Natural killer cell (primary cell): ENCODE measurements around the gene CLASP1. TPM values are rescaled to one million over a fixed set of nuclear protein-coding genes. Genes with fewer than 3 reads are reported as not detected.
A peak's percentile ranks its signal among the peaks of the same experiment; 100 is the strongest.
"Not testable (repeated sequence)": the region's sequence is repeated elsewhere in the genome, so short reads cannot be mapped to it uniquely, and the experiment has no call there.

ENCODE experiments used
- ATAC-seq, 3 donors: fragments of 150-1000 bp in 2 of 3; fragments of 200-7000 bp in 1 of 3; cut with Tn5 transposase; 1 replicate in 1 of 3; 2 replicates in 2 of 3; pipeline ENCODE4 v1.10.0; 2021; ENCODE audit warnings: mild to moderate bottlenecking in 2 of 3, moderate library complexity in 2 of 3
- DNase-seq, 2 donors: peaks; one replicate each; pipeline versions ENCODE4 v3.0.0 to v3.0.0-alpha.2; 2013 to 2021; ENCODE audit warnings: mixed read lengths in 1 of 2
- H3K27ac ChIP-seq: one replicate; pipeline ENCODE4 v1.5.1; 2013; ENCODE audit warnings: mild to moderate bottlenecking, low read length
- H3K27me3 ChIP-seq: one replicate; pipeline ENCODE4 v1.6.1; 2013; ENCODE audit warnings: low read length; ENCODE audit not compliant: control insufficient read depth, insufficient read depth
- H3K36me3 ChIP-seq: one replicate; pipeline ENCODE4 v1.6.1; 2013; ENCODE audit warnings: low read length; ENCODE audit not compliant: control insufficient read depth, insufficient read depth
- H3K4me1 ChIP-seq: one replicate; pipeline ENCODE4 v1.6.1; 2013; ENCODE audit warnings: low read length; ENCODE audit not compliant: control insufficient read depth, insufficient read depth
- H3K4me3 ChIP-seq: one replicate; pipeline ENCODE4 v1.5.1; 2013; ENCODE audit warnings: low read length
- H3K9me3 ChIP-seq: one replicate; pipeline ENCODE4 v1.6.1; 2013; ENCODE audit warnings: low read length; ENCODE audit not compliant: control insufficient read depth, insufficient read depth
- H3K27ac Mint-ChIP-seq, 2 donors: one replicate each; pipeline ENCODE4 v1.8.0; 2022; ENCODE audit warnings: mild to moderate bottlenecking in 2 of 2, mixed read lengths in 2 of 2, moderate library complexity in 1 of 2
- H3K27me3 Mint-ChIP-seq, 2 donors: one replicate each; pipeline ENCODE4 v1.8.0; 2022; ENCODE audit warnings: low read depth in 2 of 2, mixed read lengths in 2 of 2
- H3K36me3 Mint-ChIP-seq: one replicate; pipeline ENCODE4 v1.8.0; 2022; ENCODE audit warnings: mixed read lengths
- H3K4me1 Mint-ChIP-seq, 2 donors: one replicate each; pipeline ENCODE4 v1.8.0; 2022; ENCODE audit warnings: mixed read lengths in 2 of 2
- H3K4me3 Mint-ChIP-seq: one replicate; pipeline ENCODE4 v1.8.0; 2022; ENCODE audit warnings: mild to moderate bottlenecking, moderate library complexity, mixed read lengths
- H3K9me3 Mint-ChIP-seq, 2 donors: one replicate each; pipeline ENCODE4 v1.8.0; 2022; ENCODE audit warnings: mixed read lengths in 2 of 2
- WGBS: methylation state at CpG from one replicate; pipeline ENCODE4 v1.1.7; 2013; ENCODE audit warnings: missing lambda C conversion rate; ENCODE audit not compliant: insufficient coverage; 5-methylcytosine and 5-hydroxymethylcytosine counted together
- intact Hi-C: fragments of 100-400 bp; cut with micrococcal nuclease; formaldehyde crosslinking; loops from one replicate; pipeline ENCODE4 v1.14.2; 2022
- total RNA-seq, 4 donors: library from RNA; stranded (reverse); fragments of 120-200 nt in 1 of 4; gene quantifications; one replicate each; pipeline versions ENCODE4 v1.2.3 to v1.2.4, GENCODE V29; 2013 to 2022
- TF ChIP-seq, protein P1 (sequence below): fragments of 200-600 bp; IDR thresholded peaks from one replicate; pipeline ENCODE4 v1.8.0; 2022; ENCODE audit warnings: antibody characterized with exemption

Gene CLASP1
- total RNA-seq, 3 donors from 2014 or later (not counting 1 experiment from before 2014, with no cell fraction given) = 125 to 142 (median 127) TPM

DNA sequence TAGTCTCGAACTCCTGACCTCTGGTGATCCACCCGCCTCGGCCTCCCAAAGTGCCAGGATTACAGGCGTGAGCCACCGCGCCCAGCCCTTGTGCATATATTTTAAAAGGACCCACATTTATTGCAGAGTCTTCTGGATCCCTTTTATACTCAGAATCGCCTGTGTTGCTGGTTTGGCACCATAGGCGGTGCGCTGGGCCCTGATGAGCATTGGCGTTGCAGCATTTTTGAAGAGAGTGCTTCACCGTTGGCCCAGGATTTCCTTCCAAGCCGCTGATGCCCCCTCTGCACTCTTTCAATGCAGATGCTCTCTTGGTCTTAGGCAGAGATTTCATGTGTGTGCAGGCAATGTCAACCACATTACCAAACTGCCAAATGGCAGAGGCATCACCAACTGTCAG lies 350.8 kb downstream of the CLASP1 start:
- H3K36me3 ChIP-seq = no peaks in the 10 kb centered on the region
- ATAC-seq (no peak), DNase-seq (no peak)
- peaks cover 4% of the 10 kb centered on the region for H3K4me1 ChIP-seq
- no peak overlapping the region for H3K4me3 ChIP-seq
- intact Hi-C loops = no loop called here
- no peaks in the 10 kb centered on the region for H3K36me3 Mint-ChIP-seq
- H3K9me3 ChIP-seq = no peaks in the 10 kb centered on the region
- H3K4me3 Mint-ChIP-seq = no peak overlapping the region
- TF ChIP-seq, protein P1, sequence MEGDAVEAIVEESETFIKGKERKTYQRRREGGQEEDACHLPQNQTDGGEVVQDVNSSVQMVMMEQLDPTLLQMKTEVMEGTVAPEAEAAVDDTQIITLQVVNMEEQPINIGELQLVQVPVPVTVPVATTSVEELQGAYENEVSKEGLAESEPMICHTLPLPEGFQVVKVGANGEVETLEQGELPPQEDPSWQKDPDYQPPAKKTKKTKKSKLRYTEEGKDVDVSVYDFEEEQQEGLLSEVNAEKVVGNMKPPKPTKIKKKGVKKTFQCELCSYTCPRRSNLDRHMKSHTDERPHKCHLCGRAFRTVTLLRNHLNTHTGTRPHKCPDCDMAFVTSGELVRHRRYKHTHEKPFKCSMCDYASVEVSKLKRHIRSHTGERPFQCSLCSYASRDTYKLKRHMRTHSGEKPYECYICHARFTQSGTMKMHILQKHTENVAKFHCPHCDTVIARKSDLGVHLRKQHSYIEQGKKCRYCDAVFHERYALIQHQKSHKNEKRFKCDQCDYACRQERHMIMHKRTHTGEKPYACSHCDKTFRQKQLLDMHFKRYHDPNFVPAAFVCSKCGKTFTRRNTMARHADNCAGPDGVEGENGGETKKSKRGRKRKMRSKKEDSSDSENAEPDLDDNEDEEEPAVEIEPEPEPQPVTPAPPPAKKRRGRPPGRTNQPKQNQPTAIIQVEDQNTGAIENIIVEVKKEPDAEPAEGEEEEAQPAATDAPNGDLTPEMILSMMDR = no peak
- H3K27me3 Mint-ChIP-seq = peaks cover 3 to 10% of the 10 kb centered on the region in 2 donors
- H3K9me3 Mint-ChIP-seq = no peaks in the 10 kb centered on the region
- H3K27ac ChIP-seq = no peak overlapping the region
- no peaks in the 10 kb centered on the region for H3K27me3 ChIP-seq
- H3K27ac Mint-ChIP-seq = no peak overlapping the region
- peaks cover 2 to 5% of the 10 kb centered on the region in 2 donors for H3K4me1 Mint-ChIP-seq
- WGBS = 93% methylated on average over 12 of the region's 12 CpGs

DNA sequence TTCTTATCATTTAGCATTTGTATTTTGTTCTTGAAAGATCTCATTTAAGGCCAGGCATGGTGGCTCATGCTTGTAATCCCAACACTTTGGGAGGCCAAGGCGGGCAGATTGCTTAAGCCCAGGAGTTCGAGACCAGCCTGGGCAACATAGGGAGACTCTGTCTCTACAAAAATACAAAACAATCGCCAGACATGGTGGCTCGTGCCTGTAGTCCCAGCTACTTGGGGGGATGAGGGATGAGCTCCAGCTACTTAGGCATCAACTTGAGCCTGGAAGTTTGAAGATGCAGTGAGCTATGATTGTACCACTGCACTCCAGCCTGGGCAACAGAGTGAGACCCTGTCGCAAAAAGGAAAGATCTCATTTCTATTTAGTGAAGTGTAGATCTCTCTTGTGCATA lies 351.4 kb downstream of the CLASP1 start:
- intact Hi-C loops, H3K36me3 ChIP-seq, H3K27ac ChIP-seq, H3K27me3 Mint-ChIP-seq, H3K27ac Mint-ChIP-seq, H3K4me1 Mint-ChIP-seq, H3K9me3 Mint-ChIP-seq, H3K9me3 ChIP-seq, H3K4me3 ChIP-seq, H3K4me1 ChIP-seq, DNase-seq, H3K4me3 Mint-ChIP-seq, ATAC-seq, H3K36me3 Mint-ChIP-seq, H3K27me3 ChIP-seq: not testable (repeated sequence)
- 94% methylated on average over 5 of the region's 5 CpGs for WGBS

DNA sequence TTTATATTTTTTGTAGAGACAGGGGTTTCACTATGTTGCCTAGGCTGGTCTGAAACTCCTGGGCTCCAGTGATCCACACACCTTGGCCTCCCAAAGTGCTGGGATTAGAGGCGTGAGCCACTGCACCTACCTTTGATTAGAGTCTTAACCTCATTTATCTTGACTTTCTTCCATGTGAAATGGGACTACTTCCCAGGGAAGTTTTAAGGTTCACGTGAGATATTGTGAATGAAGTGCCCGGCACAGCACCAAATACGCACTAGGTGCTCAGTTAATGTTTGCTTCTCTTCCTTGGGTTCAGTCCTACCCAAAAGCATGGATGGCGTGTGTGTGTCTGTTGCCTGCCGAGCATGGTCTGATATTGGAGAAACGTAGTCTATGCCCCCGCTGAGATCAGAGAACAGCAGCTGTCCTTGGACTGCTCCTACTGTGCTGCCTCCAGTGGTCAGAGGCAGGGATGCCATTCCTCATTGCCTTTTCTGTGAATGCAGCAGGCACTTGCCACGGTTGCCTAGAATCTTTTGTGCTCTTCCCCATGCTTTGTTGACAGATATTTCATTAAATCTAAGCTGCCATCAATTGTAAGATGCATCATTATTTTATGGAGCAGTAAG lies 351.9 kb downstream of the CLASP1 start:
- intact Hi-C loops = no loop called here
- H3K9me3 ChIP-seq = no peaks in the 10 kb centered on the region
- no peak overlapping the region for H3K27ac ChIP-seq
- H3K27me3 Mint-ChIP-seq = peaks cover 3 to 10% of the 10 kb centered on the region in 2 donors
- H3K9me3 Mint-ChIP-seq = no peaks in the 10 kb centered on the region
- no peak overlapping the region for H3K4me3 Mint-ChIP-seq
- ATAC-seq (peak; percentile 33 to 70 (median 46)), DNase-seq (no peak)
- H3K4me1 ChIP-seq = peaks cover 8% of the 10 kb centered on the region
- 59% methylated on average over 9 of the region's 9 CpGs for WGBS
- H3K36me3 ChIP-seq = no peaks in the 10 kb centered on the region
- TF ChIP-seq, protein P1 = no peak
- H3K4me3 ChIP-seq = no peak overlapping the region
- no peaks in the 10 kb centered on the region for H3K27me3 ChIP-seq
- no peaks in the 10 kb centered on the region for H3K36me3 Mint-ChIP-seq
- peaks cover 9% of the 10 kb centered on the region in 2 donors for H3K4me1 Mint-ChIP-seq
- no peak overlapping the region for H3K27ac Mint-ChIP-seq

DNA sequence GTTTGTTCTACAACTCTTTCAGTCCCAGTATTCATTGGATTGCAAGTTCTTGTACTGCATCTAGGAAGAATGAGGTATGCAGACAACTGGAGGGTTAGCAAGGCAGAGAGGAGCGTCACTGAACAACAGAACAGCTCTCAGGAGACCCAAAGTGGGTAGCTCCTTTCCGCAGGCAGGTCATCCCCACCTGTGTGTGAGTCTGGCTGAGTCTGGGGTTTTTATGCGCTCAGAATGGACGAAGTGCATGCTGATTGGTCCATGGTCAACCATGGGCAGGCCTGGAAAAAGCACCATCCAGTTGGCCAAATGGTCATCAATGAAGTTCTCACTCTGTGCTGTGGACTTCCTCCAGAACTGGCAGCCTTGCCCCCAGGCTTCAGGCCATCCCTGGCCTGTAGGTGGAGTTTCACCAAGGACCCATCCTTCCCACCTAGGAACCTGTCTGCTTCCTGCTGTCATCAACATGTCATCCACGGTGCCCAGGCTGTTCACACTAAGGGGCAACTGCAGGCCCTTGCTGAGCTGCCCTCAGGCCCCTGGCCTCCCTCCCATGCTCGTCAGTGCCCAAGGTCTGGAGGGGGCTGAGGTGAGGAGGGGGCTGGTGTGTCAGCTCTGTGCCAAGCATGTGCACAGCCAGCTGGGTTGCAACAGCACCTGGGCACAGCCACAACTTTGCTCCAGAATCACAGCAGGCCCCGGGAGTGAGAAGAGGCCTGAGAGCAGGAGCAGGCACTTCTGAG lies 353.2 kb downstream of the CLASP1 start:
- peaks cover 8% of the 10 kb centered on the region for H3K4me1 ChIP-seq
- DNase-seq (no peak), ATAC-seq (no peak)
- H3K4me3 Mint-ChIP-seq = no peak overlapping the region
- no peak overlapping the region for H3K27ac ChIP-seq
- H3K27me3 ChIP-seq = no peaks in the 10 kb centered on the region
- H3K27me3 Mint-ChIP-seq = peaks cover 2 to 9% of the 10 kb centered on the region in 2 donors
- no peaks in the 10 kb centered on the region for H3K36me3 ChIP-seq
- no peaks in the 10 kb centered on the region for H3K9me3 Mint-ChIP-seq
- WGBS = 89% methylated on average over 7 of the region's 7 CpGs
- H3K36me3 Mint-ChIP-seq = no peaks in the 10 kb centered on the region
- H3K9me3 ChIP-seq = no peaks in the 10 kb centered on the region
- TF ChIP-seq, protein P1 = no peak
- intact Hi-C loops = no loop called here
- peaks cover 9% of the 10 kb centered on the region in 2 donors for H3K4me1 Mint-ChIP-seq
- no peak overlapping the region for H3K4me3 ChIP-seq
- no peak overlapping the region for H3K27ac Mint-ChIP-seq
